EL (cell line): ENCODE measurements around the gene TTC28.
"Not testable (repeated sequence)": the region's sequence is repeated elsewhere in the genome, so short reads cannot be mapped to it uniquely, and the experiment has no call there.

Experiments used
- DNase-seq: peaks from one replicate; pipeline ENCODE4 v3.0.0-alpha.2; 2016

TTC28 gene

DNA sequence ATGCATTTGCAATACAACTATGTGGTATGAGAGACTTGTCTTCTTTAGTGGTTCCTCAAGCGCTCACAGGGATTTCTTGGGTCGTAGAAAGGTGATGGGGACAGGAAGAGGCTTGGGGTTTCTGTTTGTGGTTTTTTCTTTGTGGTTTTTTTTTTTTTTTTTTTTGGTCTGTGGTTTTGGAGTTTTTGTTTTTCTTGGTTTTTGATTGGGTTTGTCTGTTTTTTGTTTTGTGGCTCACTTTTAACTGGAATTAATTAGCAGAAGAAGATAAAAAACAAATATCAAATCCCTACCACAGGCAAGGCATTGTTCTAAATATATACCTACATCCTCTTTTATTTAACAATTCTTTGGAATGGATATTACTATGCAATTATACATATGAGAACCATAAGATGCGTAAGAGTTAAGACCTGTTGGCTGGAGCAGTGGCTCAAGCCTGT, 5.5 kb downstream of the TTC28 start:
- DNase-seq: peak; percentile 66

GRCh38 chr22:28670756-28671155, 8.9 kb downstream of the TTC28 start:
- peak; percentile 3 for DNase-seq

DNA sequence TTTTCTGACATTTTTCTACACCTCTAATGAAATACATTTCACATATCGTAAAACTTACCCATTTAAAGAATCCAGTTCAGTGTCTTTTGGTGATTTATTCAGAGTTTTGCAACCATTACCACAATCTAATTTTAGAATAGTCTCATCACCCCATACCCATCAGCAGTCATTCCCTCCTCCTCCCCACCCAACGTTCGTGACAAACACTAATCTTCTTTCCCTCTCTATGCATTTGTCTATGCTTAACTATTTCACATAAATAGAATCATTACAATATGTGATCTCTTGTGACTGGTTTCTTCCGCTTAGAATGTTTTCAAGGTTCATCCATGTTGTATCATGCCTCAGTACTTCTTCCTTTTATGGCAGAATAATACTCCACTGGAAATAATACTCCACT, 9.5 kb downstream of the TTC28 start:
- no peak for DNase-seq

DNA sequence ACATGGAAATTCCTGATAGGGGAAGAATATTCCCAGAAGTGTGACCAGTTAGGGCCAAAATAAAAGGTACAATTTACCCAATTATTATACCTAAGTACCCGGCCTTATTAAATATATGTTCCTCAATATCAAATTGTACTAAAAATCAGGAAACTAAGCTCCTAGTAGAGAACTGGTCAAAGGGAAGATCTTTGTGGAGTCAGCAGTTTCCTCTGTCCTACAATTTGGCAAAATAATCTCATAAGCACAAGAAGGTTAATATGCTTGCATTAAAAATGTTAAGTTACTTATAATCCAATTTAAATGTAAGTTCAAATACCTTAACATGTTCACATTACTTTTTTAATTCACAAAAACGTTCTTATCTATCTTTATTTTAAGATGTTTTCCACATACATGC, 10.3 kb downstream of the TTC28 start:
- no peak for DNase-seq

GRCh38 chr22:28663569-28663942, 16.1 kb downstream of the TTC28 start:
- not testable (repeated sequence) for DNase-seq

GRCh38 chr22:28658448-28658847, 21.2 kb downstream of the TTC28 start:
- no peak for DNase-seq

DNA sequence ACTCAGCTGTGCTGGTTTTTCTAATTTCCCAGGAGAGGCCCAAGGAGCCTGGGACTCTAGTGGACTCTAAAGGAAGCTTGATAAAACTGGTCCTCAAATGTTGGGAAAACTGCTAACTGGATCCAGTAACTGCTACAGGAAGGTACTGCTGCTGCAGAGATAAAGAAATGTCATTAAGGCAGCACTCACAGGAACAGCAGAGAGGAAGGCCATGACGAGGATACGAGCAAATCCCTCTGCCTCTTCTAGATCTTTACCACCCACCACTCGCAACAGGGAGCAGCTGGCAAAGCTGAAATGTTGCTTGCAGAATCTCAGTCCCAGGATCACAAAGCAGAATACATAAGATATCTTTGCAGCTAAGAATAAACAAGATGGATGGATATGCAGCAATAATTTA, 23.5 kb downstream of the TTC28 start:
- no peak for DNase-seq

GRCh38 chr22:28650463-28650862, 29.2 kb downstream of the TTC28 start:
- no peak for DNase-seq

GRCh38 chr22:28648792-28649191, 30.8 kb downstream of the TTC28 start:
- DNase-seq: no peak

DNA sequence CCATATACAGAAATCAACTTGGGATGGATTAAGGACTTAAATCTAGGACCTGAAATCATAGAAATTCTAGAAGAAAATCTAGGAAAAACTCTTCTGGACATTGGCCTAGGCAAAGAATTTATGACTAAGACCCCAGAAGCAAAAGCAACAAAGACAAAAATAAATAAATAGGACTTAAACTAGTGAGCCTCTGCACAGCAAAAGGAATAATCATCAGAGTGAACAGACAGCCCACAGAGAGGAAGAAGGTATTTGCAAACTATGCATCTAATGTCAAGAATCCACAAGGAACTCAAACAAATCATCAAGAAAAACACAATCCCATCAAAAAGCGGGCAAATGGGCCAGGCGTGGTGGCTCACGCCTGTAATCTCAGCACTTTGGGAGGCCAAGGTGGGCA, 32.4 kb downstream of the TTC28 start:
- peak; percentile 4 for DNase-seq

DNA sequence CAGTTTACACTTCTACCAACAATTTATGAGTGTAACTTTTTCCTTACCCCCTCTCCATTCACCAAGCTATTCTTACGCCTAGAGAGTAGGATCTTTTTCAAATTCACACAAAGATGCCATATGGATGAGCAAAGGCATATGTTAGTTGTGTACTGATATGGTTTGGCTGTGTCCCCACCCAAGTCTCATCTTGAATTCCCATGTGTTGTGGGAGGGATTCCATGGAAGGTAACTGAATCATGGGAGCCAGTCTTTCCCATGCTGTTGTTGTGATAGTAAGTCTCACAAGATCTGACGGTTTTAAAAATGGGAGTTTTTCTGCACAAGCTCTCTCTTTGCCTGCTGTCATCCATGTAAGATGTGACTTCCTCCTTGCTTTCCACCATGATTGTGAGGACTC, 40.3 kb downstream of the TTC28 start:
- DNase-seq: no peak

GRCh38 chr22:28637225-28637624, 42.4 kb downstream of the TTC28 start:
- DNase-seq: no peak

DNA sequence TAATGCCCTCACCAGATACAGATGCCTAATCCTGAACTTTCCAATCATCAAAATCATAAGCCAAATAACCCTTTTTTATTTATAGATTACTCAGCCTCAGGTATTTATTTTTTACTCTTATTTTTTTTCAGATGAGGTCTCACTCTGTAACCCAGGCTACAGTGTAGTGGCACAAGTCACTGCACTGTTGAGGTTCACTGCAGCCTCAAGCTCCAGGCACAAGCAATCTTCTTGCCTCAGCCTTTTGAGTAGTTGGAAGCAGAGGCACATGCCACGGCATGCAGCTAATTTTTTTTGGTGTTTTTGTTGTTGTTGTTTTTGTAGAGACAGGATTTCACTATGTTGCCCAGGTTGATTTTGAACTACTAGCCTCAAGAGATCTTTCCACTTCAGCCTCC, 49.5 kb downstream of the TTC28 start:
- no peak for DNase-seq

DNA sequence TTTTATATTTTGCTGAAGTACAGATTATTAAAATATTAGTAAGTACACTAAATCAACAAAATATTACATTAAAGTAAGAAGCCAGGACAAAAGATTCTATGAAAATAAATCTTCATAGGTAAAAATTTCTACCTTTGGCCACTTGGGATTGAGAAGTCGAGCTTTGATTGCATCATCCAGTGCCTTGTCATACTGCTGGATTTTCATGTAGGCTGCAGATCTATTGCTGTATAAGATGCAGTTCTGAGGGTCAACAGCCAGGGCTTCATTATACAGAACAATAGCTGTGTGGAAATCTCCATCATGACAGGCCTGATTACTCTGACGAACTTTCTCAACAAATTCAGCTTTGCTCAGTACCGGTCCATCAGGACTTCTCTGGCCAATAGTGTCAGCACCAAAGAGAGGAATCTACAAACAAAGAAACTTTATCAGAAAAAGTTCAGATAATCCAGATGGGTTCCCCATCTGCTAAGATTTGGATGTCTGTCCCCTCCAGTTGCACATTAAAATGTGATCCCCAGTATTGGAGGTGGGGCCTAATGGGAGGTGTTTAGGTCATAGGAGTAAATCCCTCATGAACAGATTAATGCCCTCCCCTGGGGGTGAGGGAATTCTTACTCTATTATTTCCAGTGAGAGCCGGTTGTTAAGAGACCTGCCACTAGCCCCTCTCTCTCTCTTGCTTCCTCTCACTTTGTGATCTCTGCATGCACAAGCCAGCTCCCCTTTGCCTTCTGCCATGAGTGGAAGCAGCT, 50.0 kb downstream of the TTC28 start:
- peak; percentile 3 for DNase-seq

- no peak for DNase-seq
Observed at GRCh38 chr22:28628766-28629165, 50.9 kb downstream of the TTC28 start.

GRCh38 chr22:28627791-28628190, 51.8 kb downstream of the TTC28 start:
- DNase-seq: no peak

- no peak for DNase-seq
Observed at GRCh38 chr22:28620244-28620922, 59.3 kb downstream of the TTC28 start.

- DNase-seq: no peak
Observed at GRCh38 chr22:28619236-28619635, 60.4 kb downstream of the TTC28 start.

DNA sequence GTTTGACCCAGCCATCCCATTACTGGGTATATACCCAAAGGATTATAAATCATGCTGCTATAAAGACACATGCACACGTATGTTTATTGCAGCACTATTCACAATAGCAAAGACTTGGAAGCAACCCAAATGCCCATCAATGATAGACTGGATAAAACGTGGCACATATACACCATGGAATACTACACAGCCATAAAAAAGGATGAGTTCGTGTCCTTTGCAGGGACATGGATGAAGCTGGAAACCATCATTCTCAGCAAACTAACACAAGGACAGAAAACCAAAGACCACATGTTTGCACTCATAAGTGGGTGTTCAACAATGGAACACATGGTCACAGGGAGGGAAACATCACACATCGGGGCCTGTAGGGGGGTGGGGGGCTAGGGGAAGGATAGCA, 64.2 kb downstream of the TTC28 start:
- DNase-seq: not testable (repeated sequence)

DNA sequence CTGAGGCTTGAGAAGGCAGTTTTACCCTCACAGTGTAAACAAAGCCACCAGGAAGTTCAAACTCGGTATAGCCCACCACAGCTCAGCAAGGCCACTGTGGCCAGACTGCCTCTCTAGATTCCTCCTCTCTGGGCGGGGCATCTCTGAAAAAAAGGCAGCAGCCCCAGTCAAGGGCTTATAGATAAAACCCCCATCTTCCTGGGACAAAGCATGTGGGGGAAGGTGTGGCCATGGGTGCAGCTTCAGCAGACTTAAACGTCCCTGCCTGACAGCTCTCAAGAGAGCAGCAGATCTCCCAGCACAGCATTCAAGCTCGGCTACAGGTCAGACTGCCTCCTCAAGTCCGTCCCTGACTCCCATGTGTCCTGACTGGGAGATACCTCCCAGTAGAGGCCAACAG, 69.7 kb downstream of the TTC28 start:
- DNase-seq: no peak

GRCh38 chr22:28608546-28608945, 71.1 kb downstream of the TTC28 start:
- DNase-seq: no peak

DNA sequence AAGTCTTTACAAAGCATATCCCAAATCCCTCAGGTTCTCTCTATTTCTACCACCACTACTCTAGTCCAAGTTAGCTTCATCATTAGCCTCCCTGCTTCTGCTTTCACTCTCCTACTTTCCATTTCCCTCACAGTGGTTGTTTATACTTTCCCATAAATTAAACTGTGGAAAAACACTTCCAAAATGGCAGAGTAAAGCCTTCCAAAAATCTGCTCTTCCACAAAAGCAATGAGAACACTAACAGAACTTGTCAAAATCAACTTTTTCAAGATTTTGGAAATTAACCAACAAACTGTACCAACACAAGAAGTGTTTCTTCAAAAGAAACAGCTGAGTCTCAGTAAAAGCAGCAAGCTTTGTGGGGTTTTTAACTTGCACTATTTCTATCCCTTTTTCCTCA, 71.8 kb downstream of the TTC28 start:
- DNase-seq: no peak

DNA sequence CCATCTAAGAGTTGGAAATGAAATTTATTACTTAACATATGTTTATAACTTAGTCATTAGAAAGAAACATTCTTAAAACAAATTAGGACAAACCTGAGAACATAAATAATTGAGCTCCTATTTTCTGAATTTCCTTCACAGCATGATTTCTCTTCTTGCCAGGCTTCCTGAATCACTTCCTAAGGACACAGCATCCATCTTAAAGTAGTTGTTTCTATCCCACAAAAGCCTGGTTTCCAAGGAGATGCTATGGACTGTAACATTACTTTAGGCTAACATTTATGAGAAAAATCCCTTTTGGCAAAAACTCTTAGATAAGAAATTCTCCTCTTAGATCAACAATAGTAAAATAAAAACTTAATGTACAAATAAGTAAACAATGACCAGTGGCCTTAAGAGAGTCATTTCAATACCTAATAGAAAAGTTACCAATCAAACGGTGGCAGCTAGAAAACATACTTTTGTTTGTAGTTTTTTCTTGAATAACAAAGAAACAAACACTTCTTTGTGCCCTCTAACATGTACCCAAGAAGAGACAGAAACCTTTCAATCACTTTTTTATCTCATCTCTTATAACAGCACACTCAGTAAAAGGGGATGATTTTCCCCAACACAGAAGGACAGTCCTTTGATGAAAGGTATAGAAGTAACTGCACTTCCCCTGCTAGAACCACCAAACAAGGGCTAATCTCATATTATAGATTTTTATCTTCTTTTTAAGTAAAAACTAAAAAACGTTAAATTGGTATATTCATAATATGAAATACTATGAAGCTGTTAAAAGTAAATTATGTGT, 74.5 kb downstream of the TTC28 start:
- DNase-seq: no peak

DNA sequence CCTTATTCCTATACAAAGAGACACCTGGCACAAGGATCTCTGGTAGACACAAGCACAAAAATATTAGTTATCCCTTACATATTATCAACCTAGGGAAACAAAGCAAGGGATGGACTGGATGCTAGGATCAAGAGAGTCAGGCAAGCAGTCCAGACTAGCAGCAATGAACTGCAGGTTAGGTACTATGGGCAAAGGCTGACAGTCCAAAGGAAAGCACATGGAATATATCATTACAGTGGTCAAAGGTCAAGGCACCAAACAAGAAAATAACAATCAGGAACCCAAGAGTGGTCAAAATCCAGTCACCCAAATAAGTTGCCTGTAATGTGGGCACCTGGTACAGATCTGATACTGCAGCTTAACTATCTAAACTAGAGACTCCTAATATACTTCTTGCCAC, 77.7 kb downstream of the TTC28 start:
- no peak for DNase-seq
